Rectal smooth muscle tissue (tissue), 1 donor: ENCODE measurements around the gene DDX23.
A peak's percentile ranks its signal among the peaks of the same experiment; 100 is the strongest.

ENCODE experiments used
- H3K27ac ChIP-seq: one replicate; pipeline ENCODE4 v1.7.0; 2013; ENCODE audit warnings: low read depth, low read length, inconsistent platforms
- H3K27me3 ChIP-seq: one replicate; pipeline ENCODE4 v1.7.0; 2013; ENCODE audit warnings: low read length; ENCODE audit not compliant: control insufficient read depth, insufficient read depth
- H3K36me3 ChIP-seq: one replicate; pipeline ENCODE4 v1.7.0; 2013; ENCODE audit warnings: low read length; ENCODE audit not compliant: control insufficient read depth, insufficient read depth
- H3K4me1 ChIP-seq: one replicate; pipeline ENCODE4 v1.7.0; 2013; ENCODE audit warnings: low read length; ENCODE audit not compliant: control insufficient read depth, insufficient read depth
- H3K4me3 ChIP-seq: one replicate; pipeline ENCODE4 v1.7.0; 2013; ENCODE audit warnings: low read length
- H3K9ac ChIP-seq: one replicate; pipeline ENCODE4 v1.7.0; 2013; ENCODE audit warnings: low read length

The DDX23 gene

GRCh38 chr12:48827513-48828096 is 24.4 kb downstream of the DDX23 start:
- H3K9ac ChIP-seq: no peak overlapping the region
- H3K27me3 ChIP-seq: no peaks in the 10 kb centered on the region
- H3K36me3 ChIP-seq: peaks cover 38% of the 10 kb centered on the region
- no peak overlapping the region for H3K27ac ChIP-seq
- no peak overlapping the region for H3K4me3 ChIP-seq
- no peaks in the 10 kb centered on the region for H3K4me1 ChIP-seq

- Histone ChIP-seq H3K36me3 (peaks cover 32% of the 10 kb centered on the region), H3K27ac (no peak overlapping the region), H3K9ac (no peak overlapping the region), H3K4me3 (no peak overlapping the region), H3K4me1 (no peaks in the 10 kb centered on the region), H3K27me3 (no peaks in the 10 kb centered on the region)
Measured at GRCh38 chr12:48827026-48827425, 24.9 kb downstream of the DDX23 start.

GRCh38 chr12:48826209-48826855 is 25.6 kb downstream of the DDX23 start:
- Histone ChIP-seq H3K36me3 (peaks cover 26% of the 10 kb centered on the region), H3K4me3 (no peak overlapping the region), H3K9ac (no peak overlapping the region), H3K27ac (no peak overlapping the region), H3K27me3 (no peaks in the 10 kb centered on the region), H3K4me1 (no peaks in the 10 kb centered on the region)

GRCh38 chr12:48824905-48825304 is 27.1 kb downstream of the DDX23 start:
- no peak overlapping the region for H3K9ac ChIP-seq
- peaks cover 13% of the 10 kb centered on the region for H3K36me3 ChIP-seq
- H3K27me3 ChIP-seq: no peaks in the 10 kb centered on the region
- H3K4me1 ChIP-seq: no peaks in the 10 kb centered on the region
- no peak overlapping the region for H3K4me3 ChIP-seq
- H3K27ac ChIP-seq: no peak overlapping the region

GRCh38 chr12:48824112-48824511 is 27.9 kb downstream of the DDX23 start:
- no peak overlapping the region for H3K9ac ChIP-seq
- no peaks in the 10 kb centered on the region for H3K27me3 ChIP-seq
- H3K4me1 ChIP-seq: no peaks in the 10 kb centered on the region
- H3K4me3 ChIP-seq: no peak overlapping the region
- no peak overlapping the region for H3K27ac ChIP-seq
- H3K36me3 ChIP-seq: peaks cover 10% of the 10 kb centered on the region

- no peaks in the 10 kb centered on the region for H3K4me1 ChIP-seq
- H3K27ac ChIP-seq: no peak overlapping the region
- no peak overlapping the region for H3K9ac ChIP-seq
- H3K36me3 ChIP-seq: peaks cover 2% of the 10 kb centered on the region
- no peak overlapping the region for H3K4me3 ChIP-seq
- H3K27me3 ChIP-seq: no peaks in the 10 kb centered on the region
Measured at GRCh38 chr12:48823281-48823680, 28.7 kb downstream of the DDX23 start.

DNA sequence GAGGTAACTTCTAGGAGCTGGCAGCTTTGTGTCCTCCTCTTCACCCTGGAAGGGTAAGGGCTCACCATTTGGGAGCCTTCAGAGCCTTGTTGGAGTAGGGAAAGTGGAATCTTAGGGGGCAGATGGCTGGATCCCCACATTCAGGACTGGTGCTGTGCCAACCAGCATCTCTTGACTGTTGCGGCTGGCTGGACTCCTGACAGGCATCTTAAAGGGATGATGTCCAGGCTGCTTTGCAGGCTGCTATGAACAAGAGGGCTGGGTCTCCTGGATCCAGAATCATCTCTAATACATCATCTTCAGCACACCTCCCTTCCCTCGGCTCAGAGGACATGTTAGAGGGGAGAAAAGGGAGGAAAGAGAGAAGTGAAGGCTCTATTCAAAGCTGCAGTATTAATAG is 29.3 kb downstream of the DDX23 start:
- no peaks in the 10 kb centered on the region for H3K27me3 ChIP-seq
- no peak overlapping the region for H3K27ac ChIP-seq
- H3K4me3 ChIP-seq: no peak overlapping the region
- no peak overlapping the region for H3K9ac ChIP-seq
- H3K4me1 ChIP-seq: peaks cover 2% of the 10 kb centered on the region
- H3K36me3 ChIP-seq: no peaks in the 10 kb centered on the region

DNA sequence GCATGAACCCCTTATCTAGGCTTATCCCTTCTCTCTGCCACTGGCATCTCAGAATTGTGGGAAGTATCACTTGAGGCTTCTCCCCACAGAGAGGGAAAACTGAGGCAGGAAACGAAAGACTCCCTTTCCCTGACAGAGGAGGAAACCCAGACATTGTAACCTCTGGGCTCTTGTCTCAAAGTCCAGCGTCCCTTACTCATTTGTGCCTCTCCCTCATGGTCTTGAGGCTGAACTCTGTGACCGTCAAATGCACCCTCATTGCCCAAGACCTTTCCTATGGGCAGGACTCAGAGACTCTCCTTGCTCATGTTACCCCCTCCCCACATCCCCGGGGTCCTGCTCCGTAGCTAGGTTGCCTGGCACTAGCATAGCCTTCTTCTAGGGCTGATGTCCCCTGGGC is 29.8 kb downstream of the DDX23 start:
- Histone ChIP-seq H3K27me3 (no peaks in the 10 kb centered on the region), H3K9ac (no peak overlapping the region), H3K4me1 (peaks cover 3% of the 10 kb centered on the region), H3K36me3 (no peaks in the 10 kb centered on the region), H3K27ac (no peak overlapping the region), H3K4me3 (no peak overlapping the region)

GRCh38 chr12:48819986-48820725 is 31.8 kb downstream of the DDX23 start:
- H3K27me3 ChIP-seq: no peaks in the 10 kb centered on the region
- H3K27ac ChIP-seq: no peak overlapping the region
- peaks cover 8% of the 10 kb centered on the region for H3K4me1 ChIP-seq
- H3K4me3 ChIP-seq: no peak overlapping the region
- H3K9ac ChIP-seq: no peak overlapping the region
- no peaks in the 10 kb centered on the region for H3K36me3 ChIP-seq

DNA sequence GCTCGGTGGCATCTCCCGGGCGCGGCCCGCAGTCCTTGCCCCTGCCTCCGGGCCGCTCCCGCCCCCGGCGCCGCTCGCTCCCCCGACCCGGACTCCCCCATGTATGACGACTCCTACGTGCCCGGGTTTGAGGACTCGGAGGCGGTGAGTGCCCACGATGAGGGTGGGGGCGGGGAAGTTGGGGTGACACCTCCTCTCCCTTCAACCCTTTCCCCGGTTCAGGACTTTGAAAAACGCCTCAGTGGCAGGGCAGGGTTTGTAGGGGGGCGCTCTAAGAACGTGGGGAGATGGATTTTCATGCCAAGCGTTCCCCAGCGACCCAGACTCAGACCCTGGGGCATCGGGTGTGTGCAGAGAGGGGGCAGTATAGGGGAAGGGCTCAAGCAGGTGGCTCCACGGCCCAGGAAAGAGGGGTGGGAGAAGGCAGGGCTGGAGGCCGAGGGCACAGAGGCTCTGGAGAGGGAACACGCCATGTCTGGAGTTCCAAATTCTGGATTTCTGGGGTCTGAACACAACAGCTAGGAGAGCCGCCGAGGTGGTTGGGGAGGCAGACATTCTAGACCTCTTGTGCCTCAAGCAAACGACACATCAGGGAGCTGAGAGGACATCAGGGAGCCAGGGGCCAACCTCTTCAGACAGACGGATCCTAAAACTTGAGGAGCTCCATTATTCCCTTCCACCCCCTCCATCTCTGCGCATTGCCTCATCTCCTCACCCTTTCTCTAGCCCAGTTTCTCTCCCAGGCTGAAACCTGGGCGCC is 33.0 kb downstream of the DDX23 start:
- no peak overlapping the region for H3K27ac ChIP-seq

DNA sequence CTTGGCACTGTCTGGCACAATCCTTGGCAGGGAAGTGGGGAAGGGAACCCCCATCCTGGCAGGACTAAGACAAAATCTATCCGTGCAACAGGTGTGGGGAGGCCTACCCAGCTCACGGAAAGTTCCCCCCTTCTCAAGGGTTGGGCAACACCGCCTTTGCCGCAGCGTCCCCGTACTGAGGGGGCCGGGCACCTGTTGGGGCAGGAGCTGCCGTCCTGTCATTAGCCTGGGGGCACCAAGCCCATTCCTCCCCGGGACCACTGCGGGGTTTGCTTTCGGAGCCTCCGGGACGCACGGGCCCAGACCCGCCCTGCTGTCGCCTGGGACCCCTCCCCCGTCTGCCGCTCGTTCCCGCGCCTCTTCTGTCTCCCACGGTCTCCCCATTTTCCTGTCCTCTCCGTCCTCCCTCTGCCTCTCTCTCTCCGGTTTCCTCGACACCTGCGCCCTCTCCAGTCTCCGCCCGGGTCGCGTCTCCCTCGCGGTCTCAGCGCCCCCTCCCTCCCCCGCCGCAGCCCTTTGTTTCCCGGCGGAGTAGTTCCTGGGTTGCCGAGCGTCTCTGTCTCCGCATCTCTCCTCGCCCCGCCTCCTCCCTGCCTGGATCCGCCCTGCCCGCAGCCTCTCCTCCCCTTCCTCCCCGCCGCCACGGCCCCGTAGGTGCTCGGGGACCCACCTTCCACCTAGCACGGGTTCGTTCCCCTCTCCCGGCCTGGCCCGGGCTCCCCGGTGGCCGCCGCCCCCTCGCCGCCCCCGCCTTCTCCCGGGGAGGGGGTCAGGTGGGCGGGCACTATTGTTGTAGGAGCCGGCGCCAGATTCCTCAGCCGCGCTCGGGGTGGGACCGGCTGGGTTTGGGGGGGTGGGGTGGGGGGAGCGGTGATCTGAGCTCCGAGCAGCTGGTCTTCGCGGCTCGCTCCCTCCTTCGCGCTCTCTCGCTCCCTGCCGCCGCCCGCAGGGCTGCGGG is 33.8 kb downstream of the DDX23 start, which contains the start of gene CACNB3:
CACNB3 (plus strand) TSS at position 624 of the 958 bp plus-strand sequence. CDS start 434 bp downstream, outside the sequence.
- Histone ChIP-seq H3K4me3 (peak within 1 kb of the TSS; percentile 79), H3K27me3 (no peaks in the 10 kb centered on the region), H3K36me3 (no peaks in the 10 kb centered on the region), H3K27ac (no peak within 1 kb of the TSS), H3K4me1 (peaks cover 11% of the 10 kb centered on the region), H3K9ac (peak within 1 kb of the TSS; percentile 10)

More for the DNA sequence above, 33.0 kb downstream of the DDX23 start:
- no peaks in the 10 kb centered on the region for H3K36me3 ChIP-seq
- H3K4me1 ChIP-seq: peaks cover 8% of the 10 kb centered on the region
- H3K27me3 ChIP-seq: no peaks in the 10 kb centered on the region
- peak overlapping the region; percentile 79 for H3K4me3 ChIP-seq
- peak overlapping the region; percentile 10 for H3K9ac ChIP-seq
